Gastroesophageal sphincter (tissue), 3 donors: ENCODE data around the gene ABHD4.

ENCODE experiments used
- POLR2A ChIP-seq, 2 donors: fragments of 450-650 bp; IDR thresholded peaks; one replicate each; pipeline ENCODE4 v1.6.1; 2017; ENCODE audit warnings: antibody characterized with exemption in 2 of 2, mild to moderate bottlenecking in 2 of 2, moderate library complexity in 1 of 2
- POLR2AphosphoS5 ChIP-seq: sonication (generic); formaldehyde crosslinking; IDR thresholded peaks from one replicate; pipeline ENCODE4 v1.6.1; 2017; ENCODE audit warnings: antibody characterized with exemption
- TF ChIP-seq, protein P1 (sequence below), 4 experiments: fragments of 200-600 bp in 2 of 4; fragments of 450-650 bp in 2 of 4; sonication (generic) in 1 of 4; IDR thresholded peaks; one replicate each; pipeline ENCODE4 v1.5.1; 2017 to 2019; ENCODE audit warnings: antibody characterized with exemption in 4 of 4, mild to moderate bottlenecking in 2 of 4, moderate library complexity in 2 of 4

- TF ChIP-seq POLR2A (IDR thresholded peaks at IDR 0.05) = no peak
- TF ChIP-seq POLR2AphosphoS5 = no peak
- TF ChIP-seq, protein P1, sequence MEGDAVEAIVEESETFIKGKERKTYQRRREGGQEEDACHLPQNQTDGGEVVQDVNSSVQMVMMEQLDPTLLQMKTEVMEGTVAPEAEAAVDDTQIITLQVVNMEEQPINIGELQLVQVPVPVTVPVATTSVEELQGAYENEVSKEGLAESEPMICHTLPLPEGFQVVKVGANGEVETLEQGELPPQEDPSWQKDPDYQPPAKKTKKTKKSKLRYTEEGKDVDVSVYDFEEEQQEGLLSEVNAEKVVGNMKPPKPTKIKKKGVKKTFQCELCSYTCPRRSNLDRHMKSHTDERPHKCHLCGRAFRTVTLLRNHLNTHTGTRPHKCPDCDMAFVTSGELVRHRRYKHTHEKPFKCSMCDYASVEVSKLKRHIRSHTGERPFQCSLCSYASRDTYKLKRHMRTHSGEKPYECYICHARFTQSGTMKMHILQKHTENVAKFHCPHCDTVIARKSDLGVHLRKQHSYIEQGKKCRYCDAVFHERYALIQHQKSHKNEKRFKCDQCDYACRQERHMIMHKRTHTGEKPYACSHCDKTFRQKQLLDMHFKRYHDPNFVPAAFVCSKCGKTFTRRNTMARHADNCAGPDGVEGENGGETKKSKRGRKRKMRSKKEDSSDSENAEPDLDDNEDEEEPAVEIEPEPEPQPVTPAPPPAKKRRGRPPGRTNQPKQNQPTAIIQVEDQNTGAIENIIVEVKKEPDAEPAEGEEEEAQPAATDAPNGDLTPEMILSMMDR (IDR thresholded peaks at IDR 0.05) = no peak
These were observed 20.7 kb upstream of the ABHD4 start for GRCh38 chr14:22577334-22577908.
